ENCODE measurements around the gene JAZF1. TPM values are rescaled to one million over a fixed set of nuclear protein-coding genes. Genes with fewer than 3 reads are reported as not detected.

Gene JAZF1
- total RNA-seq, 1 experiment from 2014 or later, result 3.4 TPM

- Histone ChIP-seq H3K79me2 (ENCODE audit: insufficient read depth, low read length) (no peaks in the 10 kb centered on the region), H3K9me2 (ENCODE audit: insufficient read depth) (no peaks in the 10 kb centered on the region), H3K9ac (ENCODE audit: low read length) (no peak overlapping the region), H3K4me2 (ENCODE audit: low read length) (peak overlapping the region; percentile 60), H2AFZ (ENCODE audit: low read depth, low read length, poor library complexity, severe bottlenecking) (no peak overlapping the region), H3K27ac (ENCODE audit: low read depth, low read length) (no peak overlapping the region), H3K4me3 (replicated peaks in 1 of 2; ENCODE audit: low read depth in 1 of 2, low read length in 2 of 2) (peak overlapping the region in 1 of 2 experiments; percentile 23; a peak in 2 of 4 replicates), H4K20me1 (ENCODE audit: insufficient read depth) (no peaks in the 10 kb centered on the region), H3K27me3 (ENCODE audit: insufficient read depth, low read length) (no peaks in the 10 kb centered on the region), H3K9me3 (ENCODE audit: control insufficient read depth in 1 of 2, insufficient read depth in 1 of 2, low read depth in 1 of 2, low read length in 2 of 2) (no peaks in the 10 kb centered on the region), H3K36me3 (ENCODE audit: control insufficient read depth in 1 of 2, insufficient read depth in 2 of 2, low read length in 2 of 2) (no peaks in the 10 kb centered on the region), H3K4me1 (ENCODE audit: control insufficient read depth in 1 of 2, insufficient read depth in 2 of 2, low read length in 2 of 2) (peaks cover 13 to 20% of the 10 kb centered on the region in 2 experiments)
- intact Hi-C loops (cut with micrococcal nuclease), result no loop called here
- peak; percentile 98 for ATAC-seq
- ChIA-PET RAD21 (ENCODE audit: low non-redundant PET in 1 of 2, low total read pairs in 2 of 2, uncharacterized antibody in 2 of 2, unreplicated experiment in 2 of 2) (interaction anchor here in 1 of 2 experiments (0.5 kb wide), 1 partner anchor 162 kb away, joined by 3 read pairs; no protein-coding TSS in a partner anchor), CTCF (no interaction called here), POLR2A (no interaction called here)
- no TSS peak for BruUV-seq (replicated peaks)
- no peak for TF ChIP-seq CEBPB (IDR thresholded peaks at IDR 0.05; ENCODE audit: low read depth)
- no peak; the same call in 1 of the 2 replicates for TF ChIP-seq SP1 (IDR thresholded peaks at IDR 0.05; ENCODE audit: low read depth)
- TF ChIP-seq EGR1 (IDR thresholded peaks at IDR 0.05; ENCODE audit: low read depth), result peak; percentile 75
- TF ChIP-seq EZH2phosphoT487 (IDR thresholded peaks at IDR 0.05; ENCODE audit: borderline replicate concordance), result no peak
- no peak for TF ChIP-seq SRF (IDR thresholded peaks at IDR 0.05; ENCODE audit: low read depth)
- TF ChIP-seq TCF7L2 (IDR thresholded peaks at IDR 0.05; ENCODE audit: borderline replicate concordance, extremely low read depth, insufficient read depth, insufficient read length), result no peak
- TF ChIP-seq, protein P1, sequence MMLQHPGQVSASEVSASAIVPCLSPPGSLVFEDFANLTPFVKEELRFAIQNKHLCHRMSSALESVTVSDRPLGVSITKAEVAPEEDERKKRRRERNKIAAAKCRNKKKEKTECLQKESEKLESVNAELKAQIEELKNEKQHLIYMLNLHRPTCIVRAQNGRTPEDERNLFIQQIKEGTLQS (IDR thresholded peaks at IDR 0.05), result no peak
- no peak for TF ChIP-seq ZFX (IDR thresholded peaks at IDR 0.05)
- no peak for TF ChIP-seq ELF1 (IDR thresholded peaks at IDR 0.05; ENCODE audit: borderline replicate concordance, low read depth)
- TF ChIP-seq, protein P2, sequence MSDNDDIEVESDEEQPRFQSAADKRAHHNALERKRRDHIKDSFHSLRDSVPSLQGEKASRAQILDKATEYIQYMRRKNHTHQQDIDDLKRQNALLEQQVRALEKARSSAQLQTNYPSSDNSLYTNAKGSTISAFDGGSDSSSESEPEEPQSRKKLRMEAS (IDR thresholded peaks at IDR 0.05), result 0 out of 2 replicates have a peak, but pooled peaks have one; percentile 15
- TF ChIP-seq CBX3 (IDR thresholded peaks at IDR 0.05; ENCODE audit: low read depth), result no peak
- TF ChIP-seq, protein P3, sequence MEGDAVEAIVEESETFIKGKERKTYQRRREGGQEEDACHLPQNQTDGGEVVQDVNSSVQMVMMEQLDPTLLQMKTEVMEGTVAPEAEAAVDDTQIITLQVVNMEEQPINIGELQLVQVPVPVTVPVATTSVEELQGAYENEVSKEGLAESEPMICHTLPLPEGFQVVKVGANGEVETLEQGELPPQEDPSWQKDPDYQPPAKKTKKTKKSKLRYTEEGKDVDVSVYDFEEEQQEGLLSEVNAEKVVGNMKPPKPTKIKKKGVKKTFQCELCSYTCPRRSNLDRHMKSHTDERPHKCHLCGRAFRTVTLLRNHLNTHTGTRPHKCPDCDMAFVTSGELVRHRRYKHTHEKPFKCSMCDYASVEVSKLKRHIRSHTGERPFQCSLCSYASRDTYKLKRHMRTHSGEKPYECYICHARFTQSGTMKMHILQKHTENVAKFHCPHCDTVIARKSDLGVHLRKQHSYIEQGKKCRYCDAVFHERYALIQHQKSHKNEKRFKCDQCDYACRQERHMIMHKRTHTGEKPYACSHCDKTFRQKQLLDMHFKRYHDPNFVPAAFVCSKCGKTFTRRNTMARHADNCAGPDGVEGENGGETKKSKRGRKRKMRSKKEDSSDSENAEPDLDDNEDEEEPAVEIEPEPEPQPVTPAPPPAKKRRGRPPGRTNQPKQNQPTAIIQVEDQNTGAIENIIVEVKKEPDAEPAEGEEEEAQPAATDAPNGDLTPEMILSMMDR (IDR thresholded peaks at IDR 0.05 in 2 of 3, conservative IDR thresholded peaks at IDR 0.05 in 1 of 3; ENCODE audit: borderline replicate concordance in 1 of 3, insufficient read depth in 1 of 3, low read depth in 2 of 3, low read length in 2 of 3), result no peak
- TF ChIP-seq FOSL1 (IDR thresholded peaks at IDR 0.05; ENCODE audit: low read depth), result peak; percentile 78
- TF ChIP-seq YY1 (IDR thresholded peaks at IDR 0.05; ENCODE audit: extremely low read depth, insufficient replicate concordance, low read depth, low read length), result no peak
- peak; percentile 74 for TF ChIP-seq JUND (IDR thresholded peaks at IDR 0.05)
- TF ChIP-seq, protein P4, sequence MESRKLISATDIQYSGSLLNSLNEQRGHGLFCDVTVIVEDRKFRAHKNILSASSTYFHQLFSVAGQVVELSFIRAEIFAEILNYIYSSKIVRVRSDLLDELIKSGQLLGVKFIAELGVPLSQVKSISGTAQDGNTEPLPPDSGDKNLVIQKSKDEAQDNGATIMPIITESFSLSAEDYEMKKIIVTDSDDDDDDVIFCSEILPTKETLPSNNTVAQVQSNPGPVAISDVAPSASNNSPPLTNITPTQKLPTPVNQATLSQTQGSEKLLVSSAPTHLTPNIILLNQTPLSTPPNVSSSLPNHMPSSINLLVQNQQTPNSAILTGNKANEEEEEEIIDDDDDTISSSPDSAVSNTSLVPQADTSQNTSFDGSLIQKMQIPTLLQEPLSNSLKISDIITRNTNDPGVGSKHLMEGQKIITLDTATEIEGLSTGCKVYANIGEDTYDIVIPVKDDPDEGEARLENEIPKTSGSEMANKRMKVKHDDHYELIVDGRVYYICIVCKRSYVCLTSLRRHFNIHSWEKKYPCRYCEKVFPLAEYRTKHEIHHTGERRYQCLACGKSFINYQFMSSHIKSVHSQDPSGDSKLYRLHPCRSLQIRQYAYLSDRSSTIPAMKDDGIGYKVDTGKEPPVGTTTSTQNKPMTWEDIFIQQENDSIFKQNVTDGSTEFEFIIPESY (IDR thresholded peaks at IDR 0.05; ENCODE audit: extremely low read depth, insufficient replicate concordance, low read length), result no peak
- DNase-seq (ENCODE audit: low read depth, low spot score), result peak; percentile 54
Measured at GRCh38 chr7:27961255-27961654, 219.3 kb downstream of the JAZF1 start.
